GM21529 (cell line): ENCODE measurements around the gene MTCL1.

Experiments used
- ATAC-seq: cut with Tn5 transposase; IDR thresholded peaks from one replicate; pipeline ENCODE4 v1.9.1; 2021; ENCODE audit not compliant: unreplicated experiment

MTCL1 gene

DNA sequence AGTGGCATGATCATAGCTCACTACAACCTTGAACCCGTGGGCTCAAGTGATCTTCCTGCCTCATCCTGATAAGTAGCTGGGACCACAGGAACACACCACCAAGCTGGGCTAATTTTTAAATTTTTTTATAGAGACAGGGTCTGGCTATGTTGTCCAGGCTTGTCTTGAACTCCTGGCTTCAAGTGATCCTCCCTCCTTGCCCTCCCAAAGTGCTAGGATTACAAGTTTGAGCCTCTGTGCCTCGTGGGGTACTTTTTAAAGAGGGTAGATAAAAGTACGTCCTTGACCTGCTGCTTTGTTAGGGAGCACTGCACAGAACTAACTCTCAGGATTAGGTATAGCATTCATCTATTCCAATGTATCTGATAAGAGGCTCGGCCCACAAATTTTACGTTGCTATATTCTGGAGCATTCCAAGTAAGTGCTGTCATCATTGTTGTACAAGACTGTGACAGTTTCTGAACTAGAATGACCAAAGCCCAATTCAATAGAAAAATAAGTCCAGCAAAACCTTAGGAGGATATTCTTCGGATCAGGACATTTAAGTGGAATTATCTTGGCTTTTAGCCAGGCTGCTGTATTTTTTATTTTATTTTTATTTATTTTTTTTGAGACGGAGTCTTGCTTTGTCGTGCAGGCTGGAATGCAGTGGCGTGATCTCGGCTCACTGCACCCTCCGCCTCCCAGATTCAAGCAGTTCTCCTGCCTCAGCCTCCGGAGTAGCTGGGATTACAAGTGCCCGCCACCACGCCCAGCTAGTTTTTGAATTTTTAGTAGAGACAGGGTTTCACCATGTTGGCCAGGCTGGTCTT, 4.1 kb downstream of the MTCL1 start:
- ATAC-seq, result no peak

DNA sequence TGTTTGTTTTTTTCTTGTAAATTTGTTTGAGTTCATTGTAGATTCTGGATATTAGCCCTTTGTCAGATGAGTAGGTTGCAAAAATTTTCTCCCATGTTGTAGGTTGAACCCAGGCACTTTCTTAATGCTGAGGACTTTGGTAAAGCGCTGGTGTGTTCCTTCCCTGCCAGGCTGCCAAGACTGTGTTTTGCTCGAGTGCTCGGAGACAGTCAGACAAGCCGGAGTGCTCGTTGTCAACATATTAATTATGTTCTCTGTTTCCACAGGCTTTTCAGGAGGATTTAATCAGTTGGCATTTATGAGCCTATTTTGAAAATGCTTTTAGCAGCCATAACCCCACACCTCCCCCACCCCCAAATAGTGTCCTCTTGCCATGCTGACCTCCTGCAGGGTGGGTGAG, 6.4 kb downstream of the MTCL1 start:
- ATAC-seq, result no peak

DNA sequence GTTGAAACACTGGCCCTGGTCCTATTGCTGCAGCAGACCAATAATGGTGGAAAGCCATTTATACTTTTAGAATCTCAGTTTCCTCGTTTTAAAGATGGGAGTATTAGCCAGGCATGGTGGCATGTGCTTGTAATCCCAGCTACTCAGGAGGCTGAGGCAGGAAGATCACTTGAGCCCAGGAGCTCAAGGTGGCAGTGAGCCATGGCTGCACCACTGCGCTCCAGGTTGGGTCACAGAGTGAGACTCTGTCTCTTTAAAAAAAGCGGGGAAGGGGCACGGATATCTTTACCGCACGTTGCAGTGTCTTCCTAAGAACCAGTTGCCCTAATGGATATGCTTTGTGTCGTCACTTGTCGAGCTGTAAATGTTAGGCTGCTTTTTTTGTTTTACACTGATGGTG, 8.3 kb downstream of the MTCL1 start:
- ATAC-seq, result no peak

- ATAC-seq, result no peak
These were observed 10.2 kb downstream of the MTCL1 start for GRCh38 chr18:8715599-8715998.

GRCh38 chr18:8717011-8717770, 11.8 kb downstream of the MTCL1 start:
- ATAC-seq, result no peak

DNA sequence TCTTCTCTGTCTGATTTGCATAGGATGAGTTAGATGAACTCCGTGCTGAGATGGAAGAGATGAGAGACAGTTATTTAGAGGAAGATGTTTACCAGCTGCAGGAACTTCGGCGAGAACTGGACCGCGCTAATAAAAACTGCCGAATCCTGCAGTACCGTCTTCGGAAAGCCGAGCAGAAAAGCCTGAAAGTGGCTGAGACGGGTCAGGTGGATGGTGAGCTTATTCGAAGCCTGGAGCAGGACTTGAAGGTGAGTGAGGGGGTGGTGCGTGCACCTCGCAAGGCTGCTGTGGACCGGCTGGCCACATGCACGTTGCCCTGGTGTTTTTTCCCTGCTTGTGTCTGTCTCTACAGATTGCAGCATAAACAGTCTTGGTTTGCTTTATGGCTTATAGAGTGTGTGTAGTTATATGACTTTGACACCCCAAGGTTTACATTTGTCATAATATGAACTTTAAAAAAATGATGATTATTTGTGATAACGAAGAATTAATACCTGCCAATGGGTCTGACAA, 13.1 kb downstream of the MTCL1 start:
- no peak for ATAC-seq

GRCh38 chr18:8719192-8719591, 13.8 kb downstream of the MTCL1 start:
- ATAC-seq, result no peak

GRCh38 chr18:8720141-8720540, 14.8 kb downstream of the MTCL1 start:
- no peak for ATAC-seq

- ATAC-seq, result no peak
These were observed 15.8 kb downstream of the MTCL1 start for GRCh38 chr18:8721094-8721669.

- ATAC-seq, result no peak
These were observed 16.4 kb downstream of the MTCL1 start for GRCh38 chr18:8721716-8722115.

GRCh38 chr18:8722946-8723820, 17.8 kb downstream of the MTCL1 start:
- ATAC-seq, result no peak

- ATAC-seq, result no peak
These were observed 19.1 kb downstream of the MTCL1 start for GRCh38 chr18:8724452-8724851.

DNA sequence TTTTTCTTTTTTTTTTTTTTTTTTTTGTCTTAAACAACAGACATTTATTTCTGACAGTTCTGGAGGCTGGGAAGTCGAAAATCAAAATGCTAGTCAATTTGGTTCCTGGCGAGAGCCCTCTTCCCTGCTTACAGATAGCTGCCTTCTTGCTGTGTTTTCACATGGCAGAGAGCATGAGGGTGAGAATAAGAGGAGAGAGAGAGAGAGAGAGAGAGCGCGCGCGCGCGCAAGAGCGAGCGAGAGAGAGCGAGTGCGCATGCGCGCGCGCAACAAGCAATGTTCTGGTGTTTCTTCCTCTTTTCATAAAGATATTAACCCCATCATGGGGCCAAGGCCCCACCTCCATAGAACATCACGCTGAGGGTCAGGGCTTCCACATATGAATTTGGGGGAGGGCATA, 20.9 kb downstream of the MTCL1 start:
- ATAC-seq, result no peak

GRCh38 chr18:8726963-8727705, 21.8 kb downstream of the MTCL1 start:
- no peak for ATAC-seq

DNA sequence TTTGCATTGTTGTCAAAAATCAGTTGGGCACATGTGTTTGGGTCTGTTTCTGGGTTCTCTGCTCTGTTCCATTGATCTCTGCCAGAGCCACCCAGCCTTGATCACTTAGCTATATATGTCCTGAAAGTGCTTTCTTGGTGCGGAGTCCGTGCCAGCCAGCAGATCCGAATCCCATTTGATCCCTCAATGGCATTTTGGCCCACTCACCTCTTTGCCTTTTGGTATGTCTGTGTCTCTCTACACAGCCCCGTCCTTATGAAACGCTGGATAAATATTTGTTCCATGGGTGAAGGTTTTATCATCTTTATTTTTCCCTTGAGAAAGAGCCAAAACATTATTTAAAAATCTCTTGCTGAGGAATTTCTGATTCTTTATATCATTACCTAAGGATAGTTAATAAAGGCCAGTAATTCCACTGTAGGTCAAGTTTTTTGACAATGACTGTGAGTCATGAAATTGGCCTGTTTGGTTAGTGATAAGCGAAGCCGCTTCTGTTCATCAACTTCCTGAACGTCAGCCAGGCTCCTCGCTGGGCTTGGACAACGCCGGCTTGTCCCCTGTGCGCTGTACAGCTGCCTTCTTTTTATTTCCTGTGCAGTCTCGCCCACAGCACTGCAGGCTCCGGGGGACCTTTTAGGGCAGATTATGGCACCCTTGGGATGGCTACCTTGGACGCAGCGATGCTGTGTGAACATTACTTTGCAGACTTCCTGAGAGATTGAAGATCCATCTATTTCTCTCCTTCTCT, 24.9 kb downstream of the MTCL1 start:
- no peak for ATAC-seq

GRCh38 chr18:8732442-8733360, 27.3 kb downstream of the MTCL1 start:
- ATAC-seq, result no peak

DNA sequence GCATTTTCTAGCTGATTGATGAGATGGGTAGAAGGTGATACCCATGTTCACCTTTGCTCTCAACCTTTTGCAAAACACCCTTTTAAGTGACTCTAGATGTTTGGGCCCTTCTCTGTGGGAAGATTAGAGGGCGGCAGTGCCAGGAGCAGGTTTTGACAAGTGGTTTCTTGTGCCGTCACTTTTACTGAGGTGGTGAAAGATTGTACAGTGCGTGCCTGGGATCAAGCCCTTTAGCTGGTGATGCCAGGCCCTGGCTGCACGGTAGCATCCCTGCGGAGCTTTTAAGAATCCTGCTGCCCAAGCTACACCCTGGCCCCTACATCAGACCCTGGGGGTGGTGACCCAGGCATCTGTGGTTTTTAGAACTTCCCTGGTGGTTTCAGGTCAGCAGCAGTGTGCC, 29.1 kb downstream of the MTCL1 start:
- no peak for ATAC-seq

DNA sequence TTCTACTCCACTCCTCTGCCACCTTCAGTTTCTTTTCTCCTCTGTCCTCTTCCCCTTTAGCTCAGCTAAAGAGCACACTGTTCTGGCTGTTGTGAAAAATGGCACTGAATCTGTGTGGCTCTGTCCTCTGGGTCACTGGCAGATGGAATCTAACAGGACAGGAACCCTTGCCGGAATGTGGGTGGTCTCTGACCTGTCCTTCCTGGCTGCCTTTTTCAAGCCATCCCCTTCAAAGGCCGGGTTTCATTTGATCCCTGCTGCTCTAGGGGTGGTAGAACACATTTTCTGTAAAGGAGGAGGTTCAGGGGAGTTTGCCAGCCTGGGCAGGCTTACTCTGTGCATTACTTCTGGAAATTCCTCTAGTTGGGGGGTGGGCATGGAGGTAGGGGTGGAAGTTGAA, 29.9 kb downstream of the MTCL1 start:
- no peak for ATAC-seq
